Stomach (tissue), 9 donors: ENCODE data around the gene CLN5. TPM values are rescaled to one million over a fixed set of nuclear protein-coding genes. Genes with fewer than 3 reads are reported as not detected.

Source experiments
- DNase-seq, 2 donors: peaks; one replicate each; pipeline versions ENCODE4 v3.0.0 to v3.0.0-alpha.2; 2013 to 2019
- H3K27ac ChIP-seq, 5 donors: fragments of 200-600 bp in 4 of 5; sonication (generic) in 4 of 5; one replicate each; pipeline ENCODE4 v1.5.1; 2013 to 2019; ENCODE audit warnings: mild to moderate bottlenecking in 1 of 5, moderate library complexity in 1 of 5
- H3K27me3 ChIP-seq, 3 donors: fragments of 200-600 bp; sonication (generic); one replicate each; pipeline ENCODE4 v1.5.1; 2017 to 2019; ENCODE audit warnings: mixed run types in 1 of 3
- H3K36me3 ChIP-seq, 4 donors: fragments of 200-600 bp; sonication (generic); 1 replicate in 3 of 4; 2 replicates in 1 of 4; pipeline ENCODE4 v1.5.1; 2016 to 2019
- H3K4me1 ChIP-seq, 4 donors: fragments of 200-600 bp; sonication (generic); one replicate each; pipeline ENCODE4 v1.5.1; 2016 to 2019
- H3K4me3 ChIP-seq, 4 donors: fragments of 200-600 bp; sonication (generic) in 3 of 4; one replicate each; pipeline ENCODE4 v1.5.1; 2016 to 2019; ENCODE audit warnings: mild to moderate bottlenecking in 1 of 4
- H3K9me3 ChIP-seq, 4 donors: fragments of 200-600 bp; sonication (generic); one replicate each; pipeline ENCODE4 v1.5.1; 2016 to 2019
- EP300 ChIP-seq: sonication (generic); formaldehyde crosslinking; IDR thresholded peaks from one replicate; pipeline ENCODE4 v1.6.1; 2017; ENCODE audit warnings: antibody characterized with exemption
- POLR2A ChIP-seq, 4 donors: fragments of 450-650 bp; IDR thresholded peaks; one replicate each; pipeline ENCODE4 v1.6.1; 2016; ENCODE audit warnings: antibody characterized with exemption in 4 of 4, control low read depth in 2 of 4, mild to moderate bottlenecking in 1 of 4, moderate library complexity in 1 of 4
- POLR2AphosphoS5 ChIP-seq, 3 donors: sonication (generic); formaldehyde crosslinking; IDR thresholded peaks; one replicate each; pipeline ENCODE4 v1.6.1; 2016; ENCODE audit warnings: antibody characterized with exemption in 3 of 3
- WGBS, 5 donors: extraction: QIAGEN DNeasy Blood & Tissue Kit in 3 of 5; methylation state at CpG; one replicate each; pipeline versions ENCODE4 v1.1.5 to v1.1.7; 2013 to 2018; 5-methylcytosine and 5-hydroxymethylcytosine counted together
- intact Hi-C: fragments of 100-400 bp; cut with DNase I; formaldehyde crosslinking; loops from one replicate; pipeline ENCODE4 v1.15.1; 2023; ENCODE audit warnings: low total_unique reads
- polyA plus RNA-seq, 3 donors: library from polyadenylated mRNA; stranded (reverse); fragments of 200-250 nt; gene quantifications; one replicate each; pipeline ENCODE4 v1.2.3, GENCODE V29; 2013
- total RNA-seq, 5 donors: library from RNA; depleted of rRNA; stranded (reverse); fragments of >200 nt; gene quantifications; one replicate each; pipeline versions ENCODE4 v1.1.0 to v1.2.3, GENCODE V29; 2014 to 2016
- TF ChIP-seq, protein P1 (sequence below), 7 experiments: fragments of 450-650 bp in 4 of 7; fragments of 200-600 bp in 3 of 7; sonication (generic) in 3 of 7; IDR thresholded peaks; one replicate each; pipeline ENCODE4 v1.5.1; 2016 to 2019; ENCODE audit warnings: antibody characterized with exemption in 7 of 7, control low read depth in 2 of 7, mild to moderate bottlenecking in 1 of 7
- donor health status: healthy with polysubstance abuse.
- donor health status: Bipolar disorder and iron deficiency.
- donor health status: healthy.

Gene CLN5
- total and polyA plus RNA-seq, 8 donors = under 0.01 to 84.3 (median 17.6) TPM

DNA sequence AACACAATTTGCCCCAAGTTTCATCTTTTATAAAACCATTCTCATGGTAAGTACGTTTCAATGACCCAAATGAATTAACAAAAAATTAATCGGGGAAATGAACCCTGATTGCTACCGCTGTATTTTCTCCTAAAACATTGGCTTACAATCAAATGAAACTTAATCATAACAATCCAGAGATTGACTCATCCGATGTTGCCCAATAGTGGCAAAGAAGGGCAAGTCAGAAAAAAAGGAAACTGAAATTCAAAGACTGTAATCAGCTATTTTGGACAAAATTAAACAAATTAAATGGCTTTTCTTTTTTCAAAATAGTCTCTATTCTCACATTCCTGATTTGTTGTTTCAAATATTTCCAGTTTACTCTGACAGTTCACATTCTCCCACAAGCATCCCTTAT lies 47.4 kb upstream of the CLN5 start:
- no peak overlapping the region for H3K4me3 ChIP-seq
- no peaks in the 10 kb centered on the region for H3K36me3 ChIP-seq
- no peaks in the 10 kb centered on the region for H3K4me1 ChIP-seq
- intact Hi-C loops = no loop called here
- DNase-seq = no peak
- WGBS, 5 donors = 68 to 90% (median 80%) methylated on average over 4 of the region's 4 CpGs
- H3K27ac ChIP-seq = no peak overlapping the region
- H3K27me3 ChIP-seq = no peaks in the 10 kb centered on the region
- H3K9me3 ChIP-seq = no peaks in the 10 kb centered on the region
- TF ChIP-seq POLR2AphosphoS5 (IDR thresholded peaks at IDR 0.05) = no peak
- no peak for TF ChIP-seq POLR2A (IDR thresholded peaks at IDR 0.05)
- TF ChIP-seq EP300 = no peak
- TF ChIP-seq, protein P1, sequence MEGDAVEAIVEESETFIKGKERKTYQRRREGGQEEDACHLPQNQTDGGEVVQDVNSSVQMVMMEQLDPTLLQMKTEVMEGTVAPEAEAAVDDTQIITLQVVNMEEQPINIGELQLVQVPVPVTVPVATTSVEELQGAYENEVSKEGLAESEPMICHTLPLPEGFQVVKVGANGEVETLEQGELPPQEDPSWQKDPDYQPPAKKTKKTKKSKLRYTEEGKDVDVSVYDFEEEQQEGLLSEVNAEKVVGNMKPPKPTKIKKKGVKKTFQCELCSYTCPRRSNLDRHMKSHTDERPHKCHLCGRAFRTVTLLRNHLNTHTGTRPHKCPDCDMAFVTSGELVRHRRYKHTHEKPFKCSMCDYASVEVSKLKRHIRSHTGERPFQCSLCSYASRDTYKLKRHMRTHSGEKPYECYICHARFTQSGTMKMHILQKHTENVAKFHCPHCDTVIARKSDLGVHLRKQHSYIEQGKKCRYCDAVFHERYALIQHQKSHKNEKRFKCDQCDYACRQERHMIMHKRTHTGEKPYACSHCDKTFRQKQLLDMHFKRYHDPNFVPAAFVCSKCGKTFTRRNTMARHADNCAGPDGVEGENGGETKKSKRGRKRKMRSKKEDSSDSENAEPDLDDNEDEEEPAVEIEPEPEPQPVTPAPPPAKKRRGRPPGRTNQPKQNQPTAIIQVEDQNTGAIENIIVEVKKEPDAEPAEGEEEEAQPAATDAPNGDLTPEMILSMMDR (IDR thresholded peaks at IDR 0.05) = no peak

DNA sequence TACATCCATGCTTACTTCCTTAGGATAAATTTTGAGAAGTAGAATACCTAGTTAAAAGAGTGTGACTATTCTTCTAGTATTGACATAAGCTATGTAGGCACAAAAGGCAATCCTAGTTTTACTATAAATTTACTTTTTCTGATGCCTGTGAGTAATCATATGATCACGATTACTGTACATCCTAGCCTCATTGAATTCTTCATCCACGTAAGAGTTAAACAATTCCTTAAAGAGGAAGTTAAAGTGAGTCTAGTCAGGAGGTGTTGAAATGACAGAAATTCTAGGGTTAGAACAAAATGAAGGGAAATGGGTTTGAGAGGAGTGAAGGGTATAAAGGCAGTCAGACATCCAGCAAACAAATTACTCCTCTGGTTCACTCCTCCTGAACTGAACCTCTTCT lies 43.7 kb upstream of the CLN5 start, which contains the start of gene ACOD1:
Gene ACOD1, plus strand, starts transcription at position 363 of the 400 bp plus-strand sequence. CDS start 48 bp downstream, outside the sequence.
- Histone ChIP-seq H3K9me3 (no peaks in the 10 kb centered on the region), H3K36me3 (no peaks in the 10 kb centered on the region), H3K27ac (no peak within 1 kb of the TSS), H3K27me3 (peaks cover 0 to 14% (median 0%) of the 10 kb centered on the region in 3 donors), H3K4me1 (no peaks in the 10 kb centered on the region), H3K4me3 (no peak within 1 kb of the TSS)
- DNase-seq = no peak
- 73 to 90% (median 84%) methylated on average over 2 of the region's 2 CpGs for WGBS, 5 donors
- no peak for TF ChIP-seq POLR2A (IDR thresholded peaks at IDR 0.05)
- no peak for TF ChIP-seq EP300
- TF ChIP-seq, protein P1 (IDR thresholded peaks at IDR 0.05) = no peak
- intact Hi-C loops = no loop called here

DNA sequence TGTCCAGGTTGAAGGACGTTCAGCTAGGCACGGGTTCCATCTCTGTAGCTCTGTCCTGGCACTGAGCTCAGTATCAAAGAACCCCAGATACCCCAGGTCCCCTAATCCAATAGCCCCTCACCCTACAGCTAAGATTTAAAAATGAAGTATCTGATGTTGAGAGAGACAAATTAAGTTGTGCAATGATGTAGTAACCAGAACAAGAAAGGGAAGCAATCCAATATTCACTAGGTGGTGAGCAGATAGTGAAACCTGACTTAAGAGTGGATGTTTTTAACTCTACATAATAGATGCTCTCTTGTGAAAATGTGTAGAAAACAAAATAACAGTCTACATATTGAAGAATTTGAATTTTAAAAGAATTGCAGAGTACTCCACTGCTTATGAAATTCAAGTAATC lies 41.8 kb upstream of the CLN5 start:
- TF ChIP-seq POLR2AphosphoS5 (IDR thresholded peaks at IDR 0.05) = no peak
- TF ChIP-seq, protein P1 (IDR thresholded peaks at IDR 0.05) = no peak
- TF ChIP-seq EP300 = no peak
- TF ChIP-seq POLR2A (IDR thresholded peaks at IDR 0.05) = no peak

DNA sequence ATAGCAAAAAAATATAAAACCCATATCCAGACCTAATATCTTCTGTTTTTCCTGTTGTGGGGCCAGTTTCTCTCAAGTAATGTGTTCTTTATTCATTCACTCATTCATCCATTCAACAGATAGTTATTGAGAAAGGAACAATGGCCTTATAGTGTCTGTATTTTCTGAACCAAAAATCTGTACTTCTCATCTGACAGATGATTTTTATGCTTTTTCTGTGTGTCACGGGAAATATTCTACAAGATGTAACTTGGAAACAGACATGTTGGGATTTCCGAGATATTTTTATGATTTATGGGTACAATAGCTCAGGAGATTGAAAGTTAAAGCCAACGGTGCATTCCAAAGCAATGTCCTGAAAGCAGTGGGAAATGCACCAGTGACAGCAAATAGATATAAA lies 37.9 kb upstream of the CLN5 start:
- peaks cover 0 to 19% (median 0%) of the 10 kb centered on the region in 3 donors for H3K27me3 ChIP-seq
- 65 to 86% (median 78%) methylated on average over 3 of the region's 3 CpGs for WGBS, 5 donors
- TF ChIP-seq POLR2AphosphoS5 (IDR thresholded peaks at IDR 0.05) (no peak), POLR2A (IDR thresholded peaks at IDR 0.05) (no peak)
- TF ChIP-seq, protein P1 (IDR thresholded peaks at IDR 0.05) = no peak
- no peak overlapping the region for H3K27ac ChIP-seq
- H3K4me1 ChIP-seq = no peaks in the 10 kb centered on the region
- H3K36me3 ChIP-seq = no peaks in the 10 kb centered on the region
- H3K9me3 ChIP-seq = peaks cover 0 to 3% (median under 1%) of the 10 kb centered on the region in 4 donors
- intact Hi-C loops = no loop called here
- DNase-seq = no peak
- H3K4me3 ChIP-seq = no peak overlapping the region

More for the DNA sequence above, 41.8 kb upstream of the CLN5 start:
- H3K9me3 ChIP-seq = no peaks in the 10 kb centered on the region
- WGBS, 5 donors = 88 to 95% (median 92%) methylated on average over 2 of the region's 2 CpGs
- intact Hi-C loops = no loop called here
- H3K4me3 ChIP-seq = no peak overlapping the region
- no peaks in the 10 kb centered on the region for H3K36me3 ChIP-seq
- no peak overlapping the region for H3K27ac ChIP-seq
- H3K4me1 ChIP-seq = no peaks in the 10 kb centered on the region
- H3K27me3 ChIP-seq = peaks cover 0 to 14% (median 0%) of the 10 kb centered on the region in 3 donors
- DNase-seq = no peak
